Measurements from ENCODE around the gene ZNF586.
"Not testable (repeated sequence)": the region's sequence is repeated elsewhere in the genome, so short reads cannot be mapped to it uniquely, and the experiment has no call there.

ZNF586 gene

GRCh38 chr19:57769345-57770131, at the start of gene ZNF586:
Gene ZNF586 (plus strand): TSS chr19:57769676. CDS start chr19:57769843, 167 bp downstream.
- H3K79me2 ChIP-seq (ENCODE audit: control insufficient read depth, low read length), result peaks cover 44% of the 10 kb centered on the region
- no peaks in the 10 kb centered on the region for H3F3A ChIP-seq (ENCODE audit: control insufficient read depth, insufficient read depth)
- H3K9me2 ChIP-seq (replicated peaks; ENCODE audit: control insufficient read depth, low read length), result no peaks in the 10 kb centered on the region
- peaks cover 11% of the 10 kb centered on the region for H3K4me1 ChIP-seq (ENCODE audit: control insufficient read depth, low read length)
- TF ChIP-seq CTCF (IDR thresholded peaks at IDR 0.05; ENCODE audit: low read depth, low read length, poor library complexity, severe bottlenecking) (no peak), EZH2phosphoT487 (IDR thresholded peaks at IDR 0.05; ENCODE audit: borderline replicate concordance, low read length) (no peak)
- peaks cover 46% of the 10 kb centered on the region for H3K9me3 ChIP-seq (ENCODE audit: control insufficient read depth, insufficient read depth, low read length)
- no peak within 1 kb of the TSS for H3K27ac ChIP-seq (ENCODE audit: low read depth, low read length)
- H3K36me3 ChIP-seq (ENCODE audit: control insufficient read depth, low read length), result peaks cover 37% of the 10 kb centered on the region
- H3K27me3 ChIP-seq (ENCODE audit: control insufficient read depth, low read length), result no peaks in the 10 kb centered on the region
- peak within 1 kb of the TSS; percentile 75 for H3K4me3 ChIP-seq (ENCODE audit: low read length)
- no peaks in the 10 kb centered on the region for H4K20me1 ChIP-seq (ENCODE audit: control insufficient read depth, insufficient read depth, low read depth, low read length)
- peak within 1 kb of the TSS; percentile 75 for H3K4me2 ChIP-seq (ENCODE audit: low read length)

- H3K79me2 ChIP-seq (ENCODE audit: control insufficient read depth, low read length), result no peaks in the 10 kb centered on the region
- TF ChIP-seq EZH2phosphoT487 (IDR thresholded peaks at IDR 0.05; ENCODE audit: borderline replicate concordance, low read length) (no peak), CTCF (IDR thresholded peaks at IDR 0.05; ENCODE audit: low read depth, low read length, poor library complexity, severe bottlenecking) (no peak)
- H3K9me3 ChIP-seq (ENCODE audit: control insufficient read depth, insufficient read depth, low read length), result peaks cover 46% of the 10 kb centered on the region
- no peak overlapping the region for H3K4me3 ChIP-seq (ENCODE audit: low read length)
- H3K27ac ChIP-seq (ENCODE audit: low read depth, low read length), result no peak overlapping the region
- no peaks in the 10 kb centered on the region for H3K4me1 ChIP-seq (ENCODE audit: control insufficient read depth, low read length)
- H3F3A ChIP-seq (ENCODE audit: control insufficient read depth, insufficient read depth), result no peaks in the 10 kb centered on the region
- no peaks in the 10 kb centered on the region for H4K20me1 ChIP-seq (ENCODE audit: control insufficient read depth, insufficient read depth, low read depth, low read length)
- H3K27me3 ChIP-seq (ENCODE audit: control insufficient read depth, low read length), result no peaks in the 10 kb centered on the region
- no peaks in the 10 kb centered on the region for H3K9me2 ChIP-seq (replicated peaks; ENCODE audit: control insufficient read depth, low read length)
- H3K4me2 ChIP-seq (ENCODE audit: low read length), result no peak overlapping the region
- peaks cover 40% of the 10 kb centered on the region for H3K36me3 ChIP-seq (ENCODE audit: control insufficient read depth, low read length)
Observed at GRCh38 chr19:57719901-57720519, 49.5 kb upstream of the ZNF586 start.

- Histone ChIP-seq H4K20me1 (ENCODE audit: control insufficient read depth, insufficient read depth, low read depth, low read length) (no peaks in the 10 kb centered on the region), H3K4me1 (ENCODE audit: control insufficient read depth, low read length) (no peaks in the 10 kb centered on the region), H3K9me3 (ENCODE audit: control insufficient read depth, insufficient read depth, low read length) (peaks cover 49% of the 10 kb centered on the region), H3K27ac (ENCODE audit: low read depth, low read length) (no peak overlapping the region), H3K36me3 (ENCODE audit: control insufficient read depth, low read length) (peaks cover 40% of the 10 kb centered on the region), H3K9me2 (replicated peaks; ENCODE audit: control insufficient read depth, low read length) (no peaks in the 10 kb centered on the region), H3K4me3 (ENCODE audit: low read length) (no peak overlapping the region), H3K27me3 (ENCODE audit: control insufficient read depth, low read length) (no peaks in the 10 kb centered on the region), H3K79me2 (ENCODE audit: control insufficient read depth, low read length) (no peaks in the 10 kb centered on the region), H3K4me2 (ENCODE audit: low read length) (no peak overlapping the region), H3F3A (ENCODE audit: control insufficient read depth, insufficient read depth) (no peaks in the 10 kb centered on the region)
- TF ChIP-seq CTCF (IDR thresholded peaks at IDR 0.05; ENCODE audit: low read depth, low read length, poor library complexity, severe bottlenecking), result no peak
- TF ChIP-seq EZH2phosphoT487 (IDR thresholded peaks at IDR 0.05; ENCODE audit: borderline replicate concordance, low read length), result no peak
Observed at GRCh38 chr19:57720878-57721277, 48.6 kb upstream of the ZNF586 start.

GRCh38 chr19:57738320-57738719, 31.2 kb upstream of the ZNF586 start:
- H3K27me3 ChIP-seq (ENCODE audit: control insufficient read depth, low read length); H3K4me3 ChIP-seq (ENCODE audit: low read length); H3K27ac ChIP-seq (ENCODE audit: low read depth, low read length); H3K9me2 ChIP-seq (replicated peaks; ENCODE audit: control insufficient read depth, low read length); H3K4me2 ChIP-seq (ENCODE audit: low read length); H3K79me2 ChIP-seq (ENCODE audit: control insufficient read depth, low read length); H3K9me3 ChIP-seq (ENCODE audit: control insufficient read depth, insufficient read depth, low read length); H3K4me1 ChIP-seq (ENCODE audit: control insufficient read depth, low read length); H3F3A ChIP-seq (ENCODE audit: control insufficient read depth, insufficient read depth); H3K36me3 ChIP-seq (ENCODE audit: control insufficient read depth, low read length); H4K20me1 ChIP-seq (ENCODE audit: control insufficient read depth, insufficient read depth, low read depth, low read length): not testable (repeated sequence)

- H3K4me1 ChIP-seq (ENCODE audit: control insufficient read depth, low read length); H3K27me3 ChIP-seq (ENCODE audit: control insufficient read depth, low read length); H3K4me3 ChIP-seq (ENCODE audit: low read length): not testable (repeated sequence)
Observed at GRCh38 chr19:57738770-57739169, 30.7 kb upstream of the ZNF586 start.

More at GRCh38 chr19:57738770-57739169, 30.7 kb upstream of the ZNF586 start:
- not testable (repeated sequence) for H3K27ac ChIP-seq (ENCODE audit: low read depth, low read length); H3K4me2 ChIP-seq (ENCODE audit: low read length); H3K36me3 ChIP-seq (ENCODE audit: control insufficient read depth, low read length); H3K9me3 ChIP-seq (ENCODE audit: control insufficient read depth, insufficient read depth, low read length); H3K79me2 ChIP-seq (ENCODE audit: control insufficient read depth, low read length); H3K9me2 ChIP-seq (replicated peaks; ENCODE audit: control insufficient read depth, low read length); H4K20me1 ChIP-seq (ENCODE audit: control insufficient read depth, insufficient read depth, low read depth, low read length); H3F3A ChIP-seq (ENCODE audit: control insufficient read depth, insufficient read depth)

All from DOHH2 (cell line).